K562 (cell line): ENCODE measurements around the gene HMCN1. TPM values are rescaled to one million over a fixed set of nuclear protein-coding genes. Genes with fewer than 3 reads are reported as not detected.
A peak's percentile ranks its signal among the peaks of the same experiment; 100 is the strongest.

ENCODE experiments used
- ARNT ChIP-seq, 2 experiments: fragments of 450-650 bp; IDR thresholded peaks; 2 replicates each; pipeline ENCODE4 v1.6.1; 2016; ENCODE audit warnings: mild to moderate bottlenecking in 1 of 2
- CBX5 ChIP-seq: IDR thresholded peaks from 2 replicates; pipeline ENCODE4 v1.6.1; 2014; ENCODE audit warnings: low read depth, borderline replicate concordance
- ERF ChIP-seq: fragments of 450-650 bp; formaldehyde crosslinking; IDR thresholded peaks from 2 replicates; pipeline ENCODE4 v1.4.0; 2020; ENCODE audit warnings: mild to moderate bottlenecking, mixed read lengths
- HDAC3 ChIP-seq: fragments of 450-650 bp; IDR thresholded peaks from 2 replicates; pipeline ENCODE4 v1.6.1; 2018; ENCODE audit warnings: borderline replicate concordance, mild to moderate bottlenecking, moderate library complexity; ENCODE audit not compliant: partially characterized antibody
- HNRNPLL ChIP-seq: fragments of 200-400 bp; formaldehyde crosslinking; IDR thresholded peaks from 2 replicates; pipeline ENCODE4 v1.6.1; 2017; ENCODE audit warnings: low read length, low read depth, mild to moderate bottlenecking; ENCODE audit not compliant: poor library complexity, severe bottlenecking
- JUND ChIP-seq, 2 experiments: IDR thresholded peaks; 2 replicates in 1 of 2; 3 replicates in 1 of 2; pipeline ENCODE4 v1.6.1; 2011; ENCODE audit warnings: borderline replicate concordance in 2 of 2, low read depth in 2 of 2, low read length in 2 of 2, improper control_type of control experiment in 1 of 2, missing biosample characterization in 1 of 2, missing genetic modification characterization in 1 of 2, missing genetic modification reagents in 1 of 2
- RAD21 ChIP-seq, 2 experiments: fragments of 250-450 bp in 1 of 2; fragments of 450-650 bp in 1 of 2; sonication (Bioruptor Pico) in 1 of 2; formaldehyde crosslinking in 1 of 2; IDR thresholded peaks in 1 of 2; conservative IDR thresholded peaks in 1 of 2; 2 replicates each; pipeline versions ENCODE4 v1.4.0 to v1.8.0; 2020 to 2022; ENCODE audit warnings: mild to moderate bottlenecking in 2 of 2, moderate library complexity in 1 of 2
- RB1 ChIP-seq: fragments of 450-650 bp; IDR thresholded peaks from 2 replicates; pipeline ENCODE4 v1.6.1; 2017; ENCODE audit warnings: low read depth, mild to moderate bottlenecking
- ZNF395 ChIP-seq: fragments of 200-800 bp; sonication (Bioruptor generic); IDR thresholded peaks from 2 replicates; pipeline ENCODE4 v1.6.1; 2017; ENCODE audit warnings: missing genetic modification characterization, missing compliant biosample characterization
- polyA plus RNA-seq, 8 experiments: library from polyadenylated mRNA; depleted of rRNA in 4 of 8; stranded (reverse) in 5 of 8; unstranded in 3 of 8; fragments of >200 nt; fragmentation: Nextera tagmentation in 2 of 8; fragmentation: Illumina TruSeq in 1 of 8; extraction: Ambion mirVana in 2 of 8; extraction: Trizol in 1 of 8; gene quantifications; 2 replicates each; pipeline versions ENCODE4 v1.2.1 to v1.2.3, GENCODE V29; 2011 to 2014; ENCODE audit warnings: inconsistent platforms in 1 of 8, missing spikeins in 1 of 8
- total RNA-seq, 7 experiments: library from RNA; depleted of rRNA in 6 of 7; stranded (reverse); fragments of >200 nt in 6 of 7; fragmentation: Illumina TruSeq in 2 of 7; extraction: Trizol in 2 of 7; gene quantifications; 2 replicates each; pipeline versions ENCODE4 v1.2.1 to v1.2.3, GENCODE V29; 2011 to 2021; ENCODE audit warnings: low replicate concordance in 1 of 7
- TF ChIP-seq, protein P1 (sequence below): sonication (generic); IDR thresholded peaks from 2 replicates; pipeline ENCODE4 v1.6.1; 2016
- TF ChIP-seq, protein P2 (sequence below): fragments of 450-650 bp; formaldehyde crosslinking; IDR thresholded peaks from 2 replicates; pipeline ENCODE4 v1.4.0; 2020; ENCODE audit warnings: mild to moderate bottlenecking, moderate library complexity

Gene HMCN1
- total and polyA plus RNA-seq, 9 of the 15 experiments (the other 6 are each of a cell fraction or from before 2014, with no cell fraction given): 0.07 to 0.36 (median 0.21) TPM

GRCh38 chr1:186212568-186213224 is 478.5 kb downstream of the HMCN1 start (continued):
- TF ChIP-seq, protein P1, sequence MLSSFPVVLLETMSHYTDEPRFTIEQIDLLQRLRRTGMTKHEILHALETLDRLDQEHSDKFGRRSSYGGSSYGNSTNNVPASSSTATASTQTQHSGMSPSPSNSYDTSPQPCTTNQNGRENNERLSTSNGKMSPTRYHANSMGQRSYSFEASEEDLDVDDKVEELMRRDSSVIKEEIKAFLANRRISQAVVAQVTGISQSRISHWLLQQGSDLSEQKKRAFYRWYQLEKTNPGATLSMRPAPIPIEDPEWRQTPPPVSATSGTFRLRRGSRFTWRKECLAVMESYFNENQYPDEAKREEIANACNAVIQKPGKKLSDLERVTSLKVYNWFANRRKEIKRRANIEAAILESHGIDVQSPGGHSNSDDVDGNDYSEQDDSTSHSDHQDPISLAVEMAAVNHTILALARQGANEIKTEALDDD: no peak
- TF ChIP-seq ARNT (IDR thresholded peaks at IDR 0.05) (peak in 1 of 2 experiments; percentile 76; a peak in 1 of 4 replicates), RAD21 (CRISPR knock-in tag; conservative IDR thresholded peaks at IDR 0.05 in 1 of 2, IDR thresholded peaks at IDR 0.05 in 1 of 2) (peak; percentile 100), CBX5 (no peak), HNRNPLL (no peak), RB1 (peak; percentile 47; the same call in 1 of the 2 replicates), HDAC3 (no peak), JUND (IDR thresholded peaks at IDR 0.05; ENCODE audit: borderline replicate concordance, low read depth, low read length) (no peak; the same call in 1 of the 2 replicates), JUND (tag; IDR thresholded peaks at IDR 0.05; ENCODE audit: borderline replicate concordance, low read depth, low read length) (peak; percentile 32; the same call in 2 of the 3 replicates), ZNF395 (CRISPR knock-in tag) (no peak), ERF (CRISPR knock-in tag) (no peak)
- TF ChIP-seq, protein P2, sequence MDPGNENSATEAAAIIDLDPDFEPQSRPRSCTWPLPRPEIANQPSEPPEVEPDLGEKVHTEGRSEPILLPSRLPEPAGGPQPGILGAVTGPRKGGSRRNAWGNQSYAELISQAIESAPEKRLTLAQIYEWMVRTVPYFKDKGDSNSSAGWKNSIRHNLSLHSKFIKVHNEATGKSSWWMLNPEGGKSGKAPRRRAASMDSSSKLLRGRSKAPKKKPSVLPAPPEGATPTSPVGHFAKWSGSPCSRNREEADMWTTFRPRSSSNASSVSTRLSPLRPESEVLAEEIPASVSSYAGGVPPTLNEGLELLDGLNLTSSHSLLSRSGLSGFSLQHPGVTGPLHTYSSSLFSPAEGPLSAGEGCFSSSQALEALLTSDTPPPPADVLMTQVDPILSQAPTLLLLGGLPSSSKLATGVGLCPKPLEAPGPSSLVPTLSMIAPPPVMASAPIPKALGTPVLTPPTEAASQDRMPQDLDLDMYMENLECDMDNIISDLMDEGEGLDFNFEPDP (CRISPR knock-in tag): no peak
